Astrocyte (in vitro differentiated cells and primary cell): Measurements from ENCODE around the gene CTSF. TPM values are rescaled to one million over a fixed set of nuclear protein-coding genes. Genes with fewer than 3 reads are reported as not detected.

Experiments used
- DNase-seq: peaks from one replicate; pipeline ENCODE4 v3.0.0-alpha.2; 2010; ENCODE audit warnings: low read depth
- FAIRE-seq: peaks from 2 replicates; lab custom pipeline; 2011; peaks lifted over from hg19 to GRCh38; lab: Jason Lieb, UNC
- H2AFZ ChIP-seq: 2 replicates; pipeline ENCODE4 v1.6.0; 2012; ENCODE audit warnings: low read depth, low read length, inconsistent platforms
- H3K27ac ChIP-seq: 2 replicates; pipeline ENCODE4 v1.5.1; 2011; ENCODE audit warnings: low read depth, low read length, inconsistent platforms
- H3K27me3 ChIP-seq: 2 replicates; pipeline ENCODE4 v1.6.0; 2011; ENCODE audit warnings: low read length, inconsistent platforms; ENCODE audit not compliant: insufficient read depth
- H3K36me3 ChIP-seq: 2 replicates; pipeline ENCODE4 v1.5.1; 2011; ENCODE audit warnings: low read length, inconsistent platforms; ENCODE audit not compliant: insufficient read depth
- H3K4me1 ChIP-seq: 2 replicates; pipeline ENCODE4 v1.5.1; 2011; ENCODE audit warnings: low read length, inconsistent platforms; ENCODE audit not compliant: insufficient read depth
- H3K4me2 ChIP-seq: 2 replicates; pipeline ENCODE4 v1.6.0; 2012; ENCODE audit warnings: low read length, inconsistent platforms
- H3K4me3 ChIP-seq: 2 replicates; pipeline ENCODE4 v1.5.1; 2011; ENCODE audit warnings: low read depth, mild to moderate bottlenecking, low read length, inconsistent platforms; ENCODE audit not compliant: insufficient read depth
- H3K79me2 ChIP-seq: 2 replicates; pipeline ENCODE4 v1.6.0; 2012; ENCODE audit warnings: mild to moderate bottlenecking, low read length, inconsistent platforms; ENCODE audit not compliant: insufficient read depth
- H3K9ac ChIP-seq: 2 replicates; pipeline ENCODE4 v1.6.0; 2012; ENCODE audit warnings: mild to moderate bottlenecking, low read length, inconsistent platforms
- H3K9me3 ChIP-seq: 2 replicates; pipeline ENCODE4 v1.5.1; 2012; ENCODE audit warnings: low read depth, mild to moderate bottlenecking, low read length, inconsistent platforms; ENCODE audit not compliant: insufficient read depth
- H4K20me1 ChIP-seq: 2 replicates; pipeline ENCODE4 v1.6.0; 2012; ENCODE audit warnings: low read length, inconsistent platforms; ENCODE audit not compliant: insufficient read depth
- H3K27ac Mint-ChIP-seq: one replicate; pipeline ENCODE4 v1.8.0; 2021; ENCODE audit warnings: mild to moderate bottlenecking, mixed read lengths; ENCODE audit not compliant: unreplicated experiment
- H3K27me3 Mint-ChIP-seq: one replicate; pipeline ENCODE4 v1.8.0; 2021; ENCODE audit warnings: low read depth, mixed read lengths; ENCODE audit not compliant: unreplicated experiment
- H3K36me3 Mint-ChIP-seq: one replicate; pipeline ENCODE4 v1.8.0; 2021; ENCODE audit warnings: low read depth, mixed read lengths; ENCODE audit not compliant: unreplicated experiment
- H3K4me1 Mint-ChIP-seq: one replicate; pipeline ENCODE4 v1.8.0; 2021; ENCODE audit warnings: low read depth, mixed read lengths; ENCODE audit not compliant: unreplicated experiment
- H3K4me3 Mint-ChIP-seq: one replicate; pipeline ENCODE4 v1.8.0; 2021; ENCODE audit warnings: mild to moderate bottlenecking, moderate library complexity, mixed read lengths; ENCODE audit not compliant: unreplicated experiment
- H3K9me3 Mint-ChIP-seq: one replicate; pipeline ENCODE4 v1.8.0; 2021; ENCODE audit warnings: mild to moderate bottlenecking, mixed read lengths; ENCODE audit not compliant: unreplicated experiment
- EZH2 ChIP-seq: IDR thresholded peaks from 2 replicates; pipeline ENCODE4 v1.6.1; 2012; ENCODE audit warnings: mild to moderate bottlenecking, low read length, inconsistent platforms; ENCODE audit not compliant: insufficient read depth
- total RNA-seq: library from RNA; stranded (reverse); gene quantifications from 2 replicates; pipeline ENCODE4 v1.2.1, GENCODE V29; 2021
- TF ChIP-seq, protein P1 (sequence below): IDR thresholded peaks from 2 replicates; pipeline ENCODE4 v1.5.1; 2011; ENCODE audit warnings: low read depth, mild to moderate bottlenecking, inconsistent platforms, low read length, moderate library complexity; ENCODE audit not compliant: insufficient read depth

The CTSF gene
- total RNA-seq, 1 donor from 2014 or later, result 1.5 TPM

DNA sequence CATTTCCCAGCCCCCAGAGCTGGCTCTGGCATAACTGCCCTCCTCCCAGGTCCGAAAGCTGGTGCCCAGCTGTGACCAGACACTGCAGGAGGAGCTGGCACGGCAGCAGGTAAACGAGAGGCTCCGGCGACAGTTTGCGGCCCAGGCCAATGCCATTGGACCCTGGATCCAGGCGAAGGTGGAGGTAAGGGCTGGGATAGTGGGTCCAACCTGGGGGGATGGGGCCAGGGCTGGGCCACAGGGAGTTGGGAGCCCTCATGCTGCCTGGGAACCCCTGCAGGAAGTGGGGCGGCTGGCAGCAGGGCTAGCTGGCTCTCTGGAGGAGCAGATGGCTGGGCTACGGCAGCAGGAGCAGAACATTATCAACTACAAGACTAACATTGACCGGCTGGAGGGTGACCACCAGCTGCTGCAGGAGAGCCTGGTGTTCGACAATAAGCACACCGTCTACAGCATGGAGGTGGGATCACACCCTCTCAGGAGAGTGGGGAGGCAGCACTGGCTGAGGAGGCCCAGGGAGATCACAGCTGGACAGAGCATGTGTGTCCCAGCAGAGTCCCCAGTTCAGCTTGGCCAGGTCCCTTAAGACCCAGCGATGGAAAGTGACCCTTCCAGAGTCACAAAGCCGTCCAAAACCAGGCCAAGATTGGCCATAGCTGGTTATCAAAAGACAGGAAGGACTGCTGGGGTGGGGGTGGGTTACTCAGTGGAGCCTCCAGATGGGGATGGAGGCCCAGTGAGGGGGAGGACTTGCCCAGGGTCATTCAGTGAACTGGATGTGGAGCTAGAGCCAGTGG, 7.0 kb downstream of the CTSF start:
- H3K4me2 ChIP-seq, result no peak overlapping the region
- H2AFZ ChIP-seq, result no peak overlapping the region
- Mint-ChIP-seq H3K4me1 (peaks cover 5% of the 10 kb centered on the region), H3K9me3 (peaks cover 5% of the 10 kb centered on the region), H3K27ac (no peak overlapping the region), H3K36me3 (no peaks in the 10 kb centered on the region), H3K27me3 (peaks cover 28% of the 10 kb centered on the region), H3K4me3 (no peak overlapping the region)
- no peaks in the 10 kb centered on the region for H3K9me3 ChIP-seq
- DNase-seq (no peak), FAIRE-seq (no peak)
- peaks cover 2% of the 10 kb centered on the region for H3K27me3 ChIP-seq
- no peak overlapping the region for H3K9ac ChIP-seq
- TF ChIP-seq, protein P1, sequence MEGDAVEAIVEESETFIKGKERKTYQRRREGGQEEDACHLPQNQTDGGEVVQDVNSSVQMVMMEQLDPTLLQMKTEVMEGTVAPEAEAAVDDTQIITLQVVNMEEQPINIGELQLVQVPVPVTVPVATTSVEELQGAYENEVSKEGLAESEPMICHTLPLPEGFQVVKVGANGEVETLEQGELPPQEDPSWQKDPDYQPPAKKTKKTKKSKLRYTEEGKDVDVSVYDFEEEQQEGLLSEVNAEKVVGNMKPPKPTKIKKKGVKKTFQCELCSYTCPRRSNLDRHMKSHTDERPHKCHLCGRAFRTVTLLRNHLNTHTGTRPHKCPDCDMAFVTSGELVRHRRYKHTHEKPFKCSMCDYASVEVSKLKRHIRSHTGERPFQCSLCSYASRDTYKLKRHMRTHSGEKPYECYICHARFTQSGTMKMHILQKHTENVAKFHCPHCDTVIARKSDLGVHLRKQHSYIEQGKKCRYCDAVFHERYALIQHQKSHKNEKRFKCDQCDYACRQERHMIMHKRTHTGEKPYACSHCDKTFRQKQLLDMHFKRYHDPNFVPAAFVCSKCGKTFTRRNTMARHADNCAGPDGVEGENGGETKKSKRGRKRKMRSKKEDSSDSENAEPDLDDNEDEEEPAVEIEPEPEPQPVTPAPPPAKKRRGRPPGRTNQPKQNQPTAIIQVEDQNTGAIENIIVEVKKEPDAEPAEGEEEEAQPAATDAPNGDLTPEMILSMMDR, result no peak
- TF ChIP-seq EZH2, result no peak
- H3K79me2 ChIP-seq, result no peaks in the 10 kb centered on the region
- no peak overlapping the region for H3K27ac ChIP-seq
- H3K4me1 ChIP-seq, result no peaks in the 10 kb centered on the region
- no peaks in the 10 kb centered on the region for H4K20me1 ChIP-seq
- H3K36me3 ChIP-seq, result no peaks in the 10 kb centered on the region
- H3K4me3 ChIP-seq, result no peak overlapping the region

- Histone ChIP-seq H3K9me3 (no peaks in the 10 kb centered on the region), H3K79me2 (no peaks in the 10 kb centered on the region), H2AFZ (no peak overlapping the region), H3K36me3 (no peaks in the 10 kb centered on the region), H3K4me1 (no peaks in the 10 kb centered on the region), H3K9ac (no peak overlapping the region), H3K27ac (no peak overlapping the region), H3K4me2 (no peak overlapping the region), H4K20me1 (no peaks in the 10 kb centered on the region), H3K27me3 (peaks cover 2% of the 10 kb centered on the region), H3K4me3 (no peak overlapping the region)
- TF ChIP-seq, protein P1, result no peak
- no peak for TF ChIP-seq EZH2
- FAIRE-seq (no peak), DNase-seq (no peak)
- Mint-ChIP-seq H3K27ac (no peak overlapping the region), H3K9me3 (peaks cover 2% of the 10 kb centered on the region), H3K4me1 (peaks cover 4% of the 10 kb centered on the region), H3K27me3 (peaks cover 26% of the 10 kb centered on the region), H3K4me3 (no peak overlapping the region), H3K36me3 (no peaks in the 10 kb centered on the region)
Observed at GRCh38 chr11:66559866-66560676, 8.3 kb downstream of the CTSF start.
